ENCODE measurements around the gene PIAS2.

- TF ChIP-seq NR1H2 (CRISPR knock-in tag; IDR thresholded peaks at IDR 0.05; ENCODE audit: borderline replicate concordance, low read depth) (no peak), BRCA1 (CRISPR knock-in tag; IDR thresholded peaks at IDR 0.05) (no peak), HMGXB4 (CRISPR knock-in tag; IDR thresholded peaks at IDR 0.05; ENCODE audit: borderline replicate concordance in 1 of 2, low read depth in 1 of 2) (no peak), CTCF (CRISPR knock-in tag; IDR thresholded peaks at IDR 0.05) (no peak), NFYB (CRISPR knock-in tag; IDR thresholded peaks at IDR 0.05) (no peak), MYC (CRISPR knock-in tag; IDR thresholded peaks at IDR 0.05; ENCODE audit: borderline replicate concordance) (no peak), PAX8 (CRISPR knock-in tag; IDR thresholded peaks at IDR 0.05; ENCODE audit: borderline replicate concordance) (no peak), TBP (CRISPR knock-in tag; IDR thresholded peaks at IDR 0.05) (no peak), ZNF263 (CRISPR knock-in tag; IDR thresholded peaks at IDR 0.05) (no peak), ETV6 (CRISPR knock-in tag; conservative IDR thresholded peaks at IDR 0.05) (no peak), ZBTB1 (CRISPR knock-in tag; IDR thresholded peaks at IDR 0.05; ENCODE audit: borderline replicate concordance) (no peak), NR2F2 (IDR thresholded peaks at IDR 0.05; ENCODE audit: borderline replicate concordance, low read depth) (no peak), ZNF121 (CRISPR knock-in tag; IDR thresholded peaks at IDR 0.05) (no peak), XRCC5 (optimal IDR thresholded peaks at IDR 0.05; ENCODE audit: low read length) (no peak)
These were observed 106.8 kb downstream of the PIAS2 start for GRCh38 chr18:46810481-46811000.
